Measurements from ENCODE around the gene GABPA.
"Not testable (repeated sequence)": the region's sequence is repeated elsewhere in the genome, so short reads cannot be mapped to it uniquely, and the experiment has no call there.

DNA sequence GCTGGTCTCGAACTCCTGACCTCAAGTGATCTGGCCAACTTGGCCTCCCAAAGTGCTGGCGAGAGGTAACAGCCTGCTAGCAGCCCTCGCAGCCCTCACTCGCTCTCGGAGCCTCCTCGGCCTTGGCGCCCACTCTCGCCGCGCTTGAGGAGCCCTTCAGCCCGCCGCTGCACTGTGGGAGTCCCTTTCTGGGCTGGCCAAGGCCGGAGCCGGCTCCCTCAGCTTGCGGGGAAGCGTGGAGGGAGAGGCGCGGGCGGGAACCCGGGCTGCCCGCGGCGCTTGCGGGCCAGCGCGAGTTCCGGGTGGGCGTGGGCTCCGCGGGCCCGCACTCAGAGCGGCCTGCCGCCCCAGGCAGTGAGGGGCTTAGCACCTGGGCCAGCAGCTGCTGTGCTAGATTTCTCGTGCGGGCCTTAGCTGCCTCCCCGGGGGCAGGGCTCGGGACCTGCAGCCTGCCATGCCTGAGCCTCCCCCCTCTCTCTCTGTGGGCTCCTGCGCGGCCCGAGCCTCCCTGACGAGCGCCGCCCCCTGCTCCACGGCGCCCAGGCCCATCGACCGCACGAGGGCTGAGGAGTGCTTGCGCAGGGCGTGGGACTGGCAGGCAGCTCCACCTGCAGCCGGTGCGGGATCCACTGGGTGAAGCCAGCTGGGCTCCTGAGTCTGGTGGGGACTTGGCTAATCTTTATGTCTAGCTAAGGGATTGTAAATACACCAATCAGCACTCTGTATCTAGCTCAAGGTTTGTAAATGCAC lies 43.5 kb downstream of the GABPA start:
- TF ChIP-seq, protein P1, sequence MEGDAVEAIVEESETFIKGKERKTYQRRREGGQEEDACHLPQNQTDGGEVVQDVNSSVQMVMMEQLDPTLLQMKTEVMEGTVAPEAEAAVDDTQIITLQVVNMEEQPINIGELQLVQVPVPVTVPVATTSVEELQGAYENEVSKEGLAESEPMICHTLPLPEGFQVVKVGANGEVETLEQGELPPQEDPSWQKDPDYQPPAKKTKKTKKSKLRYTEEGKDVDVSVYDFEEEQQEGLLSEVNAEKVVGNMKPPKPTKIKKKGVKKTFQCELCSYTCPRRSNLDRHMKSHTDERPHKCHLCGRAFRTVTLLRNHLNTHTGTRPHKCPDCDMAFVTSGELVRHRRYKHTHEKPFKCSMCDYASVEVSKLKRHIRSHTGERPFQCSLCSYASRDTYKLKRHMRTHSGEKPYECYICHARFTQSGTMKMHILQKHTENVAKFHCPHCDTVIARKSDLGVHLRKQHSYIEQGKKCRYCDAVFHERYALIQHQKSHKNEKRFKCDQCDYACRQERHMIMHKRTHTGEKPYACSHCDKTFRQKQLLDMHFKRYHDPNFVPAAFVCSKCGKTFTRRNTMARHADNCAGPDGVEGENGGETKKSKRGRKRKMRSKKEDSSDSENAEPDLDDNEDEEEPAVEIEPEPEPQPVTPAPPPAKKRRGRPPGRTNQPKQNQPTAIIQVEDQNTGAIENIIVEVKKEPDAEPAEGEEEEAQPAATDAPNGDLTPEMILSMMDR (IDR thresholded peaks at IDR 0.05): not testable (repeated sequence)
- not testable (repeated sequence) for TF ChIP-seq EZH2phosphoT487, EZH2 (IDR thresholded peaks at IDR 0.05)

Data from neural progenitor cell (in vitro differentiated cells).